Trophoblast cell (in vitro differentiated cells and primary cell): ENCODE measurements around the gene NOD2.

ENCODE experiments used
- DNase-seq, 2 donors: peaks; one replicate each; pipeline ENCODE4 v3.0.0-alpha.2; 2016
- H2AFZ ChIP-seq: 2 replicates; pipeline ENCODE4 v1.6.1; 2013; ENCODE audit warnings: low read length, moderate library complexity, mild to moderate bottlenecking; ENCODE audit not compliant: insufficient read depth, poor library complexity
- H2AK5ac ChIP-seq: 2 replicates; pipeline ENCODE4 v1.6.1; 2013; ENCODE audit warnings: mild to moderate bottlenecking, low read length
- H2BK120ac ChIP-seq: 2 replicates; pipeline ENCODE4 v1.6.1; 2013; ENCODE audit warnings: low read length, mild to moderate bottlenecking, moderate library complexity; ENCODE audit not compliant: insufficient read depth, poor library complexity
- H2BK12ac ChIP-seq: 2 replicates; pipeline ENCODE4 v1.6.1; 2013; ENCODE audit warnings: mild to moderate bottlenecking, low read length, moderate library complexity
- H2BK5ac ChIP-seq: 2 replicates; pipeline ENCODE4 v1.6.1; 2013; ENCODE audit warnings: low read length, low read depth, moderate library complexity, mild to moderate bottlenecking; ENCODE audit not compliant: poor library complexity
- H3K14ac ChIP-seq: 2 replicates; pipeline ENCODE4 v1.6.1; 2013; ENCODE audit warnings: mild to moderate bottlenecking, low read length
- H3K18ac ChIP-seq: 2 replicates; pipeline ENCODE4 v1.6.1; 2013; ENCODE audit warnings: mild to moderate bottlenecking, low read length
- H3K23ac ChIP-seq: 2 replicates; pipeline ENCODE4 v1.6.1; 2013; ENCODE audit warnings: low read length
- H3K27ac ChIP-seq: 2 replicates; pipeline ENCODE4 v1.5.1; 2013; ENCODE audit warnings: low read depth, mild to moderate bottlenecking, inconsistent platforms, low read length, moderate library complexity
- H3K27me3 ChIP-seq: 2 replicates; pipeline ENCODE4 v1.6.1; 2013; ENCODE audit warnings: inconsistent platforms, mild to moderate bottlenecking, low read length, moderate library complexity; ENCODE audit not compliant: insufficient read depth
- H3K36me3 ChIP-seq, 2 experiments: 1 replicate in 1 of 2; 2 replicates in 1 of 2; pipeline ENCODE4 v1.6.1; 2013; ENCODE audit warnings: low read length in 2 of 2, mild to moderate bottlenecking in 2 of 2, moderate library complexity in 1 of 2; ENCODE audit not compliant: insufficient read depth in 2 of 2, control insufficient read depth in 1 of 2
- H3K4ac ChIP-seq: 2 replicates; pipeline ENCODE4 v1.6.1; 2013; ENCODE audit warnings: low read depth, mild to moderate bottlenecking, low read length, moderate library complexity
- H3K4me1 ChIP-seq, 2 experiments: 1 replicate in 1 of 2; 2 replicates in 1 of 2; pipeline ENCODE4 v1.6.1; 2013; ENCODE audit warnings: low read length in 2 of 2, mild to moderate bottlenecking in 2 of 2, moderate library complexity in 1 of 2; ENCODE audit not compliant: insufficient read depth in 2 of 2, control insufficient read depth in 1 of 2
- H3K4me2 ChIP-seq: 2 replicates; pipeline ENCODE4 v1.6.1; 2013; ENCODE audit warnings: inconsistent platforms, mild to moderate bottlenecking, low read length, moderate library complexity
- H3K4me3 ChIP-seq: 2 replicates; pipeline ENCODE4 v1.5.1; 2013; ENCODE audit warnings: mild to moderate bottlenecking, low read depth, low read length, inconsistent platforms
- H3K79me1 ChIP-seq: one replicate; pipeline ENCODE4 v1.6.1; 2013; ENCODE audit warnings: low read length
- H3K79me2 ChIP-seq: 2 replicates; pipeline ENCODE4 v1.6.1; 2013; ENCODE audit warnings: low read length, mild to moderate bottlenecking; ENCODE audit not compliant: control insufficient read depth, insufficient read depth, poor library complexity
- H3K9ac ChIP-seq: 2 replicates; pipeline ENCODE4 v1.6.1; 2013; ENCODE audit warnings: mild to moderate bottlenecking, low read length
- H3K9me3 ChIP-seq: 2 replicates; pipeline ENCODE4 v1.6.1; 2013; ENCODE audit warnings: low read depth, mild to moderate bottlenecking, control low read depth, inconsistent platforms, low read length; ENCODE audit not compliant: insufficient read depth
- H4K12ac ChIP-seq: 2 replicates; pipeline ENCODE4 v1.6.1; 2013; ENCODE audit warnings: low read depth, mild to moderate bottlenecking, low read length, moderate library complexity
- H4K8ac ChIP-seq: 2 replicates; pipeline ENCODE4 v1.6.1; 2013; ENCODE audit warnings: low read depth, mild to moderate bottlenecking, low read length, moderate library complexity
- H4K91ac ChIP-seq: one replicate; pipeline ENCODE4 v1.6.1; 2013; ENCODE audit warnings: low read depth, mild to moderate bottlenecking, low read length, moderate library complexity
- WGBS: extraction: QIAGEN DNeasy Blood & Tissue Kit; methylation state at CpG from one replicate; pipeline ENCODE4 v1.1.7; 2013; ENCODE audit warnings: missing lambda C conversion rate; ENCODE audit not compliant: insufficient read length, insufficient coverage; ENCODE audit errors: extremely low coverage; 5-methylcytosine and 5-hydroxymethylcytosine counted together

NOD2 gene

DNA sequence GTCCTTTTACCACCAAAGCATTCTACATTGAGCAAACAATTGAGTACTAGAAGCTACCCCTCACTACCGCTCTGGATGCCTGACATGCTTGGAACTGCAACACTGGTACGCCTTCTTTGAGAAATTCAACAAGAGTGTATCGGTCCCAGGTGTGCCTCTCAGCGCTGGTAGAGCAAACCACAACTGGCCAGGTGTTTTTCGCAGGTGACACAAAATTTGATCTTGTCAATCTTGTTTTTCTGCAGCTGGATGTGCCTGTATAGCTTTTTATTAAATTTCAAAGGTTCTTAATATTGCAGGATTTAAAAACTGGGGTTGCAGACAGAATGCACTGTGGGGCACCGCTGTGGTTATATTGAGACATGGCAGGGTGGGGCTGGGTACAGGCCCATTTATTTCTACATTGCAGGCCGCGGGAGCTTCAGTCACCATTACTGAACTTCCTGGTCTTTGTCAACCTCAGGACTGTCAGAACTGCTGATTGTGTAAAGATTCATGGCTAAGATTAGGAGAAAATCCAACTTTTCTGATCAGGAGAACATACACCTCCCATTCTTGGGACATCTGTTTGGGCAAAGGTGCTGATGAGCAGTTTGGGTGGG, 7.8 kb upstream of the NOD2 start:
- H2BK120ac ChIP-seq, result no peak overlapping the region
- no peak overlapping the region for H3K4ac ChIP-seq
- H3K9me3 ChIP-seq, result no peaks in the 10 kb centered on the region
- H3K4me1 ChIP-seq, result peaks cover 4% of the 10 kb centered on the region in 2 experiments
- H3K36me3 ChIP-seq, result no peaks in the 10 kb centered on the region
- no peaks in the 10 kb centered on the region for H3K79me1 ChIP-seq
- H2BK5ac ChIP-seq, result no peak overlapping the region
- no peaks in the 10 kb centered on the region for H3K79me2 ChIP-seq
- no peak overlapping the region for H3K14ac ChIP-seq
- H3K4me2 ChIP-seq, result no peak overlapping the region
- H3K18ac ChIP-seq, result no peak overlapping the region
- WGBS, result no CpG with 5 or more reads among the region's 8 CpGs
- no peak overlapping the region for H2AK5ac ChIP-seq
- no peak overlapping the region for H2BK12ac ChIP-seq
- no peak overlapping the region for H3K23ac ChIP-seq
- no peak overlapping the region for H2AFZ ChIP-seq
- H3K27ac ChIP-seq, result no peak overlapping the region
- H4K12ac ChIP-seq, result no peak overlapping the region
- no peak overlapping the region for H4K91ac ChIP-seq
- peak; percentile 78 to 84 for DNase-seq
- no peaks in the 10 kb centered on the region for H3K27me3 ChIP-seq
- H3K9ac ChIP-seq, result no peak overlapping the region
- no peak overlapping the region for H4K8ac ChIP-seq
- H3K4me3 ChIP-seq, result no peak overlapping the region

- Histone ChIP-seq H4K8ac (no peak overlapping the region), H3K27ac (no peak overlapping the region), H3K79me2 (no peaks in the 10 kb centered on the region), H2BK120ac (no peak overlapping the region), H3K79me1 (no peaks in the 10 kb centered on the region), H4K91ac (no peak overlapping the region), H2AK5ac (no peak overlapping the region), H3K18ac (no peak overlapping the region), H3K9me3 (peaks cover 8% of the 10 kb centered on the region), H2BK5ac (no peak overlapping the region), H3K4ac (no peak overlapping the region), H3K4me1 (peaks cover 4% of the 10 kb centered on the region in 2 experiments), H3K27me3 (no peaks in the 10 kb centered on the region), H2AFZ (no peak overlapping the region), H4K12ac (no peak overlapping the region), H3K14ac (no peak overlapping the region), H3K9ac (no peak overlapping the region), H3K23ac (no peak overlapping the region), H3K36me3 (no peaks in the 10 kb centered on the region), H2BK12ac (no peak overlapping the region), H3K4me3 (no peak overlapping the region), H3K4me2 (no peak overlapping the region)
- WGBS, result no CpG with 5 or more reads among the region's 12 CpGs
- DNase-seq, result no peak
Measured at GRCh38 chr16:50688083-50688482, 5.3 kb upstream of the NOD2 start.

DNA sequence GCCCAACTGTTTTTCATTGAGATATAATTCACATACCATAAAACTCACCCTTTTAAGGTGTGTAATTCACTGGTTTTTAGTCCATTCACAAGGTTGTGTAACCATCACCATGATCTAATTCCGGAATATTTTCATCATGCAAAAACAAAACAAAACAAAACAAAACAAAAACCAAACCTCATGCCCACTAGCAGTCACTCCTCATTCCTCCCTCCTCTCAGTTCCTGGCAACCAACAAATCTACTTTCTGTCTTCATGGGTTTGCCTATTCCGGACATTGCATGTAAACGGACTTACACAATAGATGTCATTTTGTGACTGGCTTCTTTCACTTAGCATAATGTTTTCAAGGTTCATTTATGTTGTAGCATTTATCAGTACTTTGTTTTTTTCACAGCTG, 4.5 kb upstream of the NOD2 start:
- H3K27ac ChIP-seq, result no peak overlapping the region
- no peak overlapping the region for H2BK12ac ChIP-seq
- H3K27me3 ChIP-seq, result peaks cover 4% of the 10 kb centered on the region
- H4K8ac ChIP-seq, result no peak overlapping the region
- H4K91ac ChIP-seq, result no peak overlapping the region
- H3K9me3 ChIP-seq, result peaks cover 9% of the 10 kb centered on the region
- H3K14ac ChIP-seq, result no peak overlapping the region
- no peak overlapping the region for H2AFZ ChIP-seq
- H3K4ac ChIP-seq, result no peak overlapping the region
- WGBS, result no CpG with 5 or more reads among the region's 3 CpGs
- H3K79me2 ChIP-seq, result no peaks in the 10 kb centered on the region
- DNase-seq, result peak in 1 of 2 donors; percentile 34
- H3K23ac ChIP-seq, result no peak overlapping the region
- H3K4me1 ChIP-seq, result peaks cover 4 to 6% of the 10 kb centered on the region in 2 experiments
- no peak overlapping the region for H3K4me2 ChIP-seq
- no peaks in the 10 kb centered on the region for H3K79me1 ChIP-seq
- H3K18ac ChIP-seq, result no peak overlapping the region
- no peak overlapping the region for H3K9ac ChIP-seq
- no peak overlapping the region for H2BK120ac ChIP-seq
- no peak overlapping the region for H4K12ac ChIP-seq
- H2BK5ac ChIP-seq, result no peak overlapping the region
- H2AK5ac ChIP-seq, result no peak overlapping the region
- H3K36me3 ChIP-seq, result no peaks in the 10 kb centered on the region
- no peak overlapping the region for H3K4me3 ChIP-seq

GRCh38 chr16:50690177-50690576, 3.2 kb upstream of the NOD2 start:
- WGBS, result no CpG with 5 or more reads among the region's 2 CpGs
- no peak for DNase-seq
- H3K27me3 ChIP-seq, result peaks cover 5% of the 10 kb centered on the region
- no peaks in the 10 kb centered on the region for H3K79me1 ChIP-seq
- H2BK5ac ChIP-seq, result no peak overlapping the region
- H4K8ac ChIP-seq, result no peak overlapping the region
- H3K4me1 ChIP-seq, result peaks cover 4 to 6% of the 10 kb centered on the region in 2 experiments
- no peak overlapping the region for H3K27ac ChIP-seq
- no peak overlapping the region for H3K14ac ChIP-seq
- H3K18ac ChIP-seq, result no peak overlapping the region
- no peak overlapping the region for H3K23ac ChIP-seq
- no peak overlapping the region for H2BK120ac ChIP-seq
- H3K79me2 ChIP-seq, result no peaks in the 10 kb centered on the region
- H4K91ac ChIP-seq, result no peak overlapping the region
- no peak overlapping the region for H3K4me3 ChIP-seq
- no peak overlapping the region for H2AFZ ChIP-seq
- no peak overlapping the region for H2BK12ac ChIP-seq
- no peak overlapping the region for H2AK5ac ChIP-seq
- no peak overlapping the region for H3K4me2 ChIP-seq
- H3K36me3 ChIP-seq, result no peaks in the 10 kb centered on the region
- H4K12ac ChIP-seq, result no peak overlapping the region
- H3K4ac ChIP-seq, result no peak overlapping the region
- H3K9ac ChIP-seq, result no peak overlapping the region
- H3K9me3 ChIP-seq, result peaks cover 9% of the 10 kb centered on the region
